Activated CD4-positive, alpha-beta T cell treated with anti-CD3 and anti-CD28 coated beads, Interleukin-2, Interleukin-6, amounts not matched to agents 100 ng/mL and 50 ng/mL, durations not matched to agents 16 hours and 8 hours (primary cell): ENCODE data around the gene SDK1.

Source experiments
- DNase-seq: peaks from one replicate; pipeline ENCODE4 v3.0.0-alpha.2; 2020

Gene SDK1

GRCh38 chr7:3825491-3825890 lies 524.4 kb downstream of the SDK1 start:
- no peak for DNase-seq

GRCh38 chr7:3832199-3832598 lies 531.1 kb downstream of the SDK1 start:
- no peak for DNase-seq

GRCh38 chr7:3835109-3835508 lies 534.1 kb downstream of the SDK1 start:
- no peak for DNase-seq

- no peak for DNase-seq
Observed at GRCh38 chr7:3836855-3837254, 535.8 kb downstream of the SDK1 start.

- DNase-seq: no peak
Observed at GRCh38 chr7:3844540-3845151, 543.6 kb downstream of the SDK1 start.

- no peak for DNase-seq
Observed at GRCh38 chr7:3846738-3847137, 545.7 kb downstream of the SDK1 start.

- no peak for DNase-seq
Observed at GRCh38 chr7:3847336-3847735, 546.3 kb downstream of the SDK1 start.

- no peak for DNase-seq
Observed at GRCh38 chr7:3859431-3859830, 558.4 kb downstream of the SDK1 start.

GRCh38 chr7:3860932-3861331 lies 559.9 kb downstream of the SDK1 start:
- no peak for DNase-seq

- no peak for DNase-seq
Observed at GRCh38 chr7:3861386-3861785, 560.3 kb downstream of the SDK1 start.

- no peak for DNase-seq
Observed at GRCh38 chr7:3861941-3862340, 560.9 kb downstream of the SDK1 start.

GRCh38 chr7:3862774-3863173 lies 561.7 kb downstream of the SDK1 start:
- no peak for DNase-seq

- DNase-seq: no peak
Observed at GRCh38 chr7:3866277-3866676, 565.2 kb downstream of the SDK1 start.

- DNase-seq: no peak
Observed at GRCh38 chr7:3867863-3868262, 566.8 kb downstream of the SDK1 start.

- no peak for DNase-seq
Observed at GRCh38 chr7:3879355-3880075, 578.5 kb downstream of the SDK1 start.

GRCh38 chr7:3880228-3880987 lies 579.4 kb downstream of the SDK1 start:
- no peak for DNase-seq

- DNase-seq: no peak
Observed at GRCh38 chr7:3882782-3883181, 581.7 kb downstream of the SDK1 start.

- no peak for DNase-seq
Observed at GRCh38 chr7:3884543-3884942, 583.5 kb downstream of the SDK1 start.

GRCh38 chr7:3887096-3887690 lies 586.1 kb downstream of the SDK1 start:
- no peak for DNase-seq

GRCh38 chr7:3888096-3888495 lies 587.0 kb downstream of the SDK1 start:
- no peak for DNase-seq

- no peak for DNase-seq
Observed at GRCh38 chr7:3892157-3892556, 591.1 kb downstream of the SDK1 start.

GRCh38 chr7:3892686-3893085 lies 591.6 kb downstream of the SDK1 start:
- DNase-seq: no peak

- no peak for DNase-seq
Observed at GRCh38 chr7:3893151-3893788, 592.2 kb downstream of the SDK1 start.
